ENCODE data around the gene ERICH6B. TPM values are rescaled to one million over a fixed set of nuclear protein-coding genes. Genes with fewer than 3 reads are reported as not detected.
A peak's percentile ranks its signal among the peaks of the same experiment; 100 is the strongest.

Gene ERICH6B
- total RNA-seq, 4 donors from 2014 or later, result not detected

- Histone ChIP-seq H3K36me3 (peaks cover 0 to 95% (median 6%) of the 10 kb centered on the region in 3 donors), H3K4me3 (no peak overlapping the region), H3K4me1 (no peaks in the 10 kb centered on the region), H3K27ac (peak overlapping the region in 2 of 4 donors; percentile 10 to 26), H3K9me3 (no peaks in the 10 kb centered on the region), H3K27me3 (no peaks in the 10 kb centered on the region)
- intact Hi-C loops (cut with DNase I), result no loop called here
- no peak for DNase-seq
- 59 to 78% methylated on average over 1 of the region's 1 CpG for WGBS, 2 donors
- TF ChIP-seq CTCF (IDR thresholded peaks at IDR 0.05) (no peak), POLR2A (IDR thresholded peaks at IDR 0.05) (no peak)
Observed at GRCh38 chr13:45512098-45512496, 103.4 kb downstream of the ERICH6B start.

GRCh38 chr13:45511310-45512097 lies 104.0 kb downstream of the ERICH6B start:
- intact Hi-C loops (cut with DNase I), result no loop called here
- Histone ChIP-seq H3K4me1 (no peaks in the 10 kb centered on the region), H3K9me3 (no peaks in the 10 kb centered on the region), H3K27ac (peak overlapping the region in 2 of 4 donors; percentile 10 to 26), H3K27me3 (no peaks in the 10 kb centered on the region), H3K36me3 (peaks cover 0 to 95% (median 6%) of the 10 kb centered on the region in 3 donors), H3K4me3 (no peak overlapping the region)
- 66 to 71% methylated on average over 3 of the region's 3 CpGs for WGBS, 2 donors
- no peak for DNase-seq
- TF ChIP-seq CTCF (IDR thresholded peaks at IDR 0.05) (peak; percentile 77 to 90 (median 86)), POLR2A (IDR thresholded peaks at IDR 0.05) (no peak)

GRCh38 chr13:45510672-45511071 lies 104.9 kb downstream of the ERICH6B start:
- DNase-seq, result no peak
- H3K27me3 ChIP-seq, result no peaks in the 10 kb centered on the region
- no peaks in the 10 kb centered on the region for H3K4me1 ChIP-seq
- no peak overlapping the region for H3K4me3 ChIP-seq
- no peaks in the 10 kb centered on the region for H3K9me3 ChIP-seq
- H3K36me3 ChIP-seq, result peaks cover 0 to 95% (median 7%) of the 10 kb centered on the region in 3 donors
- intact Hi-C loops (cut with DNase I), result no loop called here
- 90 to 91% methylated on average over 3 of the region's 3 CpGs for WGBS, 2 donors
- no peak overlapping the region for H3K27ac ChIP-seq
- TF ChIP-seq POLR2A (IDR thresholded peaks at IDR 0.05), result no peak
- no peak for TF ChIP-seq CTCF (IDR thresholded peaks at IDR 0.05)

GRCh38 chr13:45508776-45509175 lies 106.8 kb downstream of the ERICH6B start:
- intact Hi-C loops (cut with DNase I), result no loop called here
- 70 to 86% methylated on average over 7 of the region's 7 CpGs for WGBS, 2 donors
- H3K36me3 ChIP-seq, result peaks cover 7 to 95% (median 14%) of the 10 kb centered on the region in 3 donors

More at GRCh38 chr13:45508776-45509175, 106.8 kb downstream of the ERICH6B start:
- Histone ChIP-seq H3K4me1 (no peaks in the 10 kb centered on the region), H3K4me3 (no peak overlapping the region), H3K27me3 (no peaks in the 10 kb centered on the region), H3K9me3 (no peaks in the 10 kb centered on the region), H3K27ac (no peak overlapping the region)
- TF ChIP-seq CTCF (IDR thresholded peaks at IDR 0.05) (no peak), POLR2A (IDR thresholded peaks at IDR 0.05) (no peak)
- DNase-seq, result no peak
